IgD-negative memory B cell (primary cell): Measurements from ENCODE around the gene SH3RF1. TPM values are rescaled to one million over a fixed set of nuclear protein-coding genes. Genes with fewer than 3 reads are reported as not detected.

Experiments
- H3K27ac Mint-ChIP-seq, 3 donors: one replicate each; pipeline ENCODE4 v1.8.0; 2020 to 2022; ENCODE audit warnings: mild to moderate bottlenecking in 3 of 3, mixed read lengths in 3 of 3, moderate library complexity in 1 of 3
- H3K27me3 Mint-ChIP-seq: one replicate; pipeline ENCODE4 v1.8.0; 2021; ENCODE audit warnings: mixed read lengths
- H3K36me3 Mint-ChIP-seq: one replicate; pipeline ENCODE4 v1.8.0; 2020; ENCODE audit warnings: mild to moderate bottlenecking, mixed read lengths
- H3K4me1 Mint-ChIP-seq, 3 donors: one replicate each; pipeline ENCODE4 v1.8.0; 2020 to 2022; ENCODE audit warnings: mixed read lengths in 3 of 3, mild to moderate bottlenecking in 1 of 3
- H3K4me3 Mint-ChIP-seq, 4 donors: one replicate each; pipeline ENCODE4 v1.8.0; 2020 to 2022; ENCODE audit warnings: mild to moderate bottlenecking in 4 of 4, mixed read lengths in 4 of 4, moderate library complexity in 3 of 4
- H3K9me3 Mint-ChIP-seq, 3 donors: one replicate each; pipeline ENCODE4 v1.8.0; 2020 to 2021; ENCODE audit warnings: mixed read lengths in 3 of 3, mild to moderate bottlenecking in 1 of 3
- polyA plus RNA-seq: library from polyadenylated mRNA; unstranded; fragments of 300-500 nt; fragmentation: Illumina TruSeq; gene quantifications from one replicate; pipeline ENCODE4 v1.2.3, GENCODE V29; 2021

The SH3RF1 gene
- polyA plus RNA-seq, 1 donor from 2014 or later, result 2.2 TPM

GRCh38 chr4:169107528-169107927, 163.2 kb downstream of the SH3RF1 start:
- Mint-ChIP-seq H3K4me1 (no peaks in the 10 kb centered on the region), H3K4me3 (no peak overlapping the region), H3K27ac (no peak overlapping the region), H3K36me3 (peaks cover 20% of the 10 kb centered on the region), H3K9me3 (no peaks in the 10 kb centered on the region), H3K27me3 (no peaks in the 10 kb centered on the region)

- no peaks in the 10 kb centered on the region for H3K27me3 Mint-ChIP-seq
- H3K9me3 Mint-ChIP-seq, result no peaks in the 10 kb centered on the region
- no peaks in the 10 kb centered on the region for H3K4me1 Mint-ChIP-seq
- H3K4me3 Mint-ChIP-seq, result no peak overlapping the region
- H3K36me3 Mint-ChIP-seq, result peaks cover 18% of the 10 kb centered on the region
- no peak overlapping the region for H3K27ac Mint-ChIP-seq
Measured at GRCh38 chr4:169106696-169107229, 164.0 kb downstream of the SH3RF1 start.

- Mint-ChIP-seq H3K27me3 (no peaks in the 10 kb centered on the region), H3K4me1 (peaks cover 0 to 3% (median 0%) of the 10 kb centered on the region in 3 donors), H3K9me3 (no peaks in the 10 kb centered on the region), H3K4me3 (no peak overlapping the region), H3K36me3 (peaks cover 13% of the 10 kb centered on the region), H3K27ac (no peak overlapping the region)
Measured at GRCh38 chr4:169105620-169106019, 165.1 kb downstream of the SH3RF1 start.

DNA sequence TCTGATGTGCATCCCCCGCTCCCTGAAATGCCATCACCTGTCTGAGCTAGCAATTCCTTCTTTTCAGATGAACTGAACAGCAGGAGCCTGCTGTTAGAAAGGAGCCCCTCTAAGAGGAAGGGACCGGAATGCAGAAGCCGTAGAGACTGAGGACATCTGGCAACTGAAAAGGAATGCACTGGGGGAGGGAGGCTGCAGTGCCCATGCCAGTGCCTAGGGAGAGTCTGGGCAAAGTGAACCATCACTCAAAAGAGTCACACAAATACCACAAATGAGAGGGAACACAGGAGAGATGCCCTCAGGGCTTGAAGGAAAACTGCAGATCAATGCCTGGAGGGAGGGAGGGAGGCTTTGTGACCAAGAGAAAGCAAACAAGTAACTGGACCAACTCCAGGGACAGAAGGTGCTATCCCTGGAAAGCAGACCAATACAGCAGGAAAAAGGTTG, 166.8 kb downstream of the SH3RF1 start:
- Mint-ChIP-seq H3K4me1 (peaks cover 5 to 10% (median 9%) of the 10 kb centered on the region in 3 donors), H3K4me3 (no peak overlapping the region), H3K27me3 (no peaks in the 10 kb centered on the region), H3K36me3 (peaks cover 10% of the 10 kb centered on the region), H3K27ac (no peak overlapping the region), H3K9me3 (no peaks in the 10 kb centered on the region)

- Mint-ChIP-seq H3K27me3 (no peaks in the 10 kb centered on the region), H3K9me3 (no peaks in the 10 kb centered on the region), H3K27ac (no peak overlapping the region), H3K4me3 (no peak overlapping the region), H3K36me3 (peaks cover 6% of the 10 kb centered on the region), H3K4me1 (peaks cover 13 to 22% (median 20%) of the 10 kb centered on the region in 3 donors)
Measured at GRCh38 chr4:169102026-169102425, 168.7 kb downstream of the SH3RF1 start.

DNA sequence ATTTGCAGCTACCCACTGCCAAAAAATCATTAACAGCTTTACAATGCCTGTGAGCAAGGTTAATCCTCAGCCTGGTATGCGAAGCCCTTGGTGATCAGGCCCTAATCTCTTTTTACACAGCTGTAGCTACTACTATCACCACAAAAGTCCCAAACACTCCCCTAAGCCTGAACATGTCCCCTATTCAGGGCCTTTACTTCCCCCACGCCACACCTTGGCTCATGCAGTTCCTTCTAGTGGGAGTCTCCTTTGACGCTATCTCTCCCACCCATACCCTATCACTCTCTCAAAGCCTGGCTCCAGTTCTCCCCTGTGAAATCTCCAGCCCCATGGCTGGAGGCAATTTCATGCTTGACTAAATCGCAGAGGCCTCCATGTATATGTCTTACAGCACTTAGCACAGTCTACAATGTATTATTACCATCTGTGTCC, 170.1 kb downstream of the SH3RF1 start:
- peaks cover 0 to 2% (median 0%) of the 10 kb centered on the region in 3 donors for H3K9me3 Mint-ChIP-seq
- no peaks in the 10 kb centered on the region for H3K27me3 Mint-ChIP-seq
- peaks cover 13 to 22% (median 20%) of the 10 kb centered on the region in 3 donors for H3K4me1 Mint-ChIP-seq
- H3K27ac Mint-ChIP-seq, result peak overlapping the region in 1 of 3 donors; percentile 12
- peak overlapping the region in 2 of 4 donors; percentile 0 to 4 for H3K4me3 Mint-ChIP-seq
- H3K36me3 Mint-ChIP-seq, result peaks cover 5% of the 10 kb centered on the region

DNA sequence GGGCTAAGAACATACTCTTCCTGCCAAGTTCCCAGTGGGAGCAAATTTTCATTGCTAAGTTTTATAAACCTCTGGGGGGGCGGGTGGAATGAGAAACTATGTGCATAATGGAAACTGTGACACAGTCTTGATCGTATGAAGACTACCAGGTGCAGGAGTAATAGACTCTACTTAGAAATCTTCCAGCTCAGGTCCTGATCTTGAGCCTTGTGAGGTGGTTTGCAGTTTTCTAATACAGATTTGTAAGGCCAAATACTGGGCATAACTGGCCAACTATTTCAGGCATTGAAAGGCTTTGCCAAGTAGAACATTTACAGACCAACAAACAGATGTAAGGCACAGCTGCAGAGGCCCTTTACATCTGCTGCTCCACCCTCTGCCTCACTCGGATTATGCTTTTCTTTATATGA, 171.0 kb downstream of the SH3RF1 start:
- peaks cover 0 to 2% (median 0%) of the 10 kb centered on the region in 3 donors for H3K9me3 Mint-ChIP-seq
- H3K27me3 Mint-ChIP-seq, result no peaks in the 10 kb centered on the region
- H3K4me1 Mint-ChIP-seq, result peaks cover 15 to 22% (median 20%) of the 10 kb centered on the region in 3 donors
- peaks cover 3% of the 10 kb centered on the region for H3K36me3 Mint-ChIP-seq
- H3K4me3 Mint-ChIP-seq, result no peak overlapping the region
- no peak overlapping the region for H3K27ac Mint-ChIP-seq

GRCh38 chr4:169098969-169099690, 171.6 kb downstream of the SH3RF1 start:
- Mint-ChIP-seq H3K9me3 (peaks cover 0 to 2% (median 0%) of the 10 kb centered on the region in 3 donors), H3K27me3 (no peaks in the 10 kb centered on the region), H3K4me1 (peaks cover 15 to 22% (median 20%) of the 10 kb centered on the region in 3 donors), H3K36me3 (peaks cover 5% of the 10 kb centered on the region), H3K27ac (no peak overlapping the region), H3K4me3 (peak overlapping the region in 2 of 4 donors; percentile 70 to 82)

GRCh38 chr4:169098532-169098931, 172.2 kb downstream of the SH3RF1 start:
- Mint-ChIP-seq H3K4me1 (peaks cover 15 to 22% (median 20%) of the 10 kb centered on the region in 3 donors), H3K9me3 (peaks cover 0 to 2% (median 0%) of the 10 kb centered on the region in 3 donors), H3K27ac (no peak overlapping the region), H3K27me3 (no peaks in the 10 kb centered on the region), H3K36me3 (peaks cover 5% of the 10 kb centered on the region), H3K4me3 (peak overlapping the region in 2 of 4 donors; percentile 70 to 82)

DNA sequence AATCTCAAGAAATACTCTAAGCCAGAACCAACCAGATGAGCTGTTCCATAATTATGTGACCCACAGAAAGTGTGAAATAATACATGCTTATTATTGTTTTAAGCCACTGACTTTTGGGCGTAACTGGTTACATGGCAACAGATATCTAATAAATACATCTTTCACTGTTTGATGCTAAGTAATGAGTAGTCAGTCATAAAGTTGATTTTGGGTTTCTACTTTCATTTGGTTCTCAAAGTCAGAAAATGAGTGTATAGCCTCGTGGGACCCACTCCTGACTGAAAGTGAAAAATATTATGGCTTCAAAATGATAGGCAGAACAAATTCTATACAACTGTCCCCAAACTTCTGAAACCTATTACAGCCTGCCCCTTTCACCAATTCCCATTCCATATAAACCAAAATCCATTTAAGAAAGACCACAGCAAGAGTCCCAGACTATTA, 172.7 kb downstream of the SH3RF1 start:
- Mint-ChIP-seq H3K27ac (no peak overlapping the region), H3K4me1 (peaks cover 19 to 25% (median 20%) of the 10 kb centered on the region in 3 donors), H3K36me3 (peaks cover 8% of the 10 kb centered on the region), H3K9me3 (peaks cover 0 to 2% (median 0%) of the 10 kb centered on the region in 3 donors), H3K27me3 (no peaks in the 10 kb centered on the region), H3K4me3 (peak overlapping the region in 1 of 4 donors; percentile 82)

DNA sequence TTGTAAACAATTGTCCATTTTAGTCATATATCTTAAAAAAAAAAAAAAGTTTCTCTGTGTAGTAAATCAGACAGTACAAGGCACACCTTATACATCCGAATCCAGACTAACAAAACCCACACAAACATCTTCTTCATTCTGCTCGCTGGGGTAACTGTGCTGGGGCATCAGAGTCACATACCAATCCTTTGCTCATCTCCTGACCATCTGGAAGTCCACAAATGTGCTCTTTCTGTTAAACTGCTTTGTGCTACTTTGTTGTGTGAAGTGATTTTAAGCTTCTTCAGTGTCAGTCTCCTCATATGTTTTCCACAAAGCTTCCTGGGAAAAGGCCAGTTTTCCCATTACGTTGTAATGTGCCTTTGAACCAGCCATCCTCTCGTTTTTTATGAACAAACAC, 174.5 kb downstream of the SH3RF1 start:
- H3K27ac Mint-ChIP-seq, result no peak overlapping the region
- peaks cover 19 to 25% (median 20%) of the 10 kb centered on the region in 3 donors for H3K4me1 Mint-ChIP-seq
- no peaks in the 10 kb centered on the region for H3K27me3 Mint-ChIP-seq
- H3K9me3 Mint-ChIP-seq, result peaks cover 0 to 2% (median 0%) of the 10 kb centered on the region in 3 donors
- peaks cover 9% of the 10 kb centered on the region for H3K36me3 Mint-ChIP-seq
- H3K4me3 Mint-ChIP-seq, result no peak overlapping the region

DNA sequence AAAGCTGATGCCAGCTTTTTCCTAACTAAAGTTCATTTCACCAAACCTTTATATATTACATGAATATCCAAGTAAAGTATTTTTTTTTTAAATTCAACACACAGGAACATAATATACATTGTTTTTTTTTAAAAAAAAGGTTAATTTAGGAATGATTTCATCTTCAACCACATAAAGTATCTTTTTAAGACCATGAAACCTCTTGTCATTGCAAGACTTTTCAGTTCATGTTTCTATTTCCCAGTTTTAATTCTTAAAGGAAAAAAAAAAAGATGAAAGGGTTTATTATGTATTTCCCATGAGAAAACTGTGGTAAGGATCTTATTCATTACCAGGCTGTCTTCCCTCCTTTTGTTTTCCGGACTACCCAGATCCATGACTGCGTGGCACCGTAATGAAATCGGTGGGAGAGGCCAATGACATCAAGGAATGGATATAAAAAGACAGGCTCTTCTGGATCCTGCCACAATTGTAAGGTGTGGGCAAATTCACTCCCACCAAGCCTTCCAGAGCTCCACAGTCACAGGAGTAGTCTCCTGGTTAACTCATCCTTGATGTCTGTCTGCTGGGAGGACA, 176.0 kb downstream of the SH3RF1 start:
- peaks cover 0 to 5% (median 2%) of the 10 kb centered on the region in 3 donors for H3K9me3 Mint-ChIP-seq
- peaks cover 9% of the 10 kb centered on the region for H3K36me3 Mint-ChIP-seq
- no peak overlapping the region for H3K4me3 Mint-ChIP-seq
- H3K27ac Mint-ChIP-seq, result no peak overlapping the region
- H3K27me3 Mint-ChIP-seq, result no peaks in the 10 kb centered on the region
- H3K4me1 Mint-ChIP-seq, result peaks cover 14 to 21% (median 16%) of the 10 kb centered on the region in 3 donors

DNA sequence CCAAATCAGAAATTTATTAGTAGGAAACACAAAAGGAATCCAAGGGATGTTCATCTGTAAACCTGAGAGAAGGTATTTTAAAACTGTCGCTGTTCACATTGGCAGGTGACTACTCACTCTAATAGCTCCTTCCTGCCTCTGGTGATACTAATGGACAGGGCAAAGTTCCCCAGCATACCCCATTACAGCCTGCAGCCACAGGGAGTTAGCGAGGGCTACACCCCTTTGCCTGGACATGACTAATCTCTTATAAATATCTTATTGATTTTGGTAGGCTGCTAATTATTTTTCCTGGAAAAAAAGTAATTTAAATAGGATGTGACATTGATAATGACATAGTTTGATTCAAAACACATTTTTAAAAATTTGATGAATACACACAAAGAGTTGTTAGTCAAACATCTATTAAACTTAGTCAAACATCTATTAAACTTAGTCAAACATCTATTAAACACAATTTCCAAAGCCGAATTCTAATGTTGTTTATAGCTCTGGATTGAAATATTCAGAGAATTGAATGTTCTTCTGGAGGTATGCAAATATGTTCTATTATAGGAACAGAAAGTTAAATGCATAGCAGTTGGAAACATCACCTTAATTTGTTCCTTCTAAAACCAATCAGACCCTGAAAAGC, 177.8 kb downstream of the SH3RF1 start:
- peaks cover 0 to 6% (median 5%) of the 10 kb centered on the region in 3 donors for H3K9me3 Mint-ChIP-seq
- no peak overlapping the region for H3K27ac Mint-ChIP-seq
- no peak overlapping the region for H3K4me3 Mint-ChIP-seq
- no peaks in the 10 kb centered on the region for H3K27me3 Mint-ChIP-seq
- H3K4me1 Mint-ChIP-seq, result peaks cover 0 to 6% (median 5%) of the 10 kb centered on the region in 3 donors
- peaks cover 12% of the 10 kb centered on the region for H3K36me3 Mint-ChIP-seq

- H3K4me3 Mint-ChIP-seq, result no peak overlapping the region
Measured at GRCh38 chr4:169090484-169091215, 180.1 kb downstream of the SH3RF1 start.

More at GRCh38 chr4:169090484-169091215, 180.1 kb downstream of the SH3RF1 start:
- Mint-ChIP-seq H3K4me1 (peaks cover 0 to 5% (median 3%) of the 10 kb centered on the region in 3 donors), H3K36me3 (peaks cover 11% of the 10 kb centered on the region), H3K27me3 (no peaks in the 10 kb centered on the region), H3K9me3 (peaks cover 0 to 5% (median 4%) of the 10 kb centered on the region in 3 donors), H3K27ac (no peak overlapping the region)
